ENCODE results near the gene TGFB1I1.
"Not testable (repeated sequence)": the region's sequence is repeated elsewhere in the genome, so short reads cannot be mapped to it uniquely, and the experiment has no call there.

The TGFB1I1 gene

GRCh38 chr16:31487720-31488467 is 15.9 kb downstream of the TGFB1I1 start:
- peak; percentile 71 for DNase-seq (ENCODE audit: low read depth)

GRCh38 chr16:31488468-31489297 is 16.7 kb downstream of the TGFB1I1 start:
- no peak for DNase-seq (ENCODE audit: low read depth)

- DNase-seq (ENCODE audit: low read depth): no peak
Observed at GRCh38 chr16:31489298-31489564, 17.3 kb downstream of the TGFB1I1 start.

GRCh38 chr16:31489616-31490584 is 17.9 kb downstream of the TGFB1I1 start:
- DNase-seq (ENCODE audit: low read depth): no peak

- no peak for DNase-seq (ENCODE audit: low read depth)
Observed at GRCh38 chr16:31491778-31492418, 19.9 kb downstream of the TGFB1I1 start.

- no peak for DNase-seq (ENCODE audit: low read depth)
Observed at GRCh38 chr16:31493506-31494125, 21.7 kb downstream of the TGFB1I1 start.

- DNase-seq (ENCODE audit: low read depth): no peak
Observed at GRCh38 chr16:31496670-31497069, 24.7 kb downstream of the TGFB1I1 start.

GRCh38 chr16:31498493-31498892 is 26.5 kb downstream of the TGFB1I1 start:
- no peak for DNase-seq (ENCODE audit: low read depth)

- no peak for DNase-seq (ENCODE audit: low read depth)
Observed at GRCh38 chr16:31499928-31500327, 28.0 kb downstream of the TGFB1I1 start.

- no peak for DNase-seq (ENCODE audit: low read depth)
Observed at GRCh38 chr16:31501226-31501965, 29.4 kb downstream of the TGFB1I1 start.

- DNase-seq (ENCODE audit: low read depth): no peak
Observed at GRCh38 chr16:31501966-31502348, 30.0 kb downstream of the TGFB1I1 start.

GRCh38 chr16:31502981-31503380 is 31.0 kb downstream of the TGFB1I1 start:
- no peak for DNase-seq (ENCODE audit: low read depth)

GRCh38 chr16:31503555-31503954 is 31.6 kb downstream of the TGFB1I1 start:
- not testable (repeated sequence) for DNase-seq (ENCODE audit: low read depth)

- no peak for DNase-seq (ENCODE audit: low read depth)
Observed at GRCh38 chr16:31504159-31504558, 32.2 kb downstream of the TGFB1I1 start.

GRCh38 chr16:31505483-31505882 is 33.5 kb downstream of the TGFB1I1 start:
- DNase-seq (ENCODE audit: low read depth): no peak

- no peak for DNase-seq (ENCODE audit: low read depth)
Observed at GRCh38 chr16:31507617-31507928, 35.6 kb downstream of the TGFB1I1 start.

- DNase-seq (ENCODE audit: low read depth): peak; percentile 64
Observed at GRCh38 chr16:31507929-31508705, 36.2 kb downstream of the TGFB1I1 start, which contains the start of gene RUSF1. TSS of gene RUSF1 (minus strand) at chr16:31508391. CDS start at chr16:31508373, 18 bp downstream.

- DNase-seq (ENCODE audit: low read depth): no peak
Observed at GRCh38 chr16:31508706-31509195, 36.8 kb downstream of the TGFB1I1 start.

GRCh38 chr16:31513126-31513525 is 41.2 kb downstream of the TGFB1I1 start:
- DNase-seq (ENCODE audit: low read depth): no peak

GRCh38 chr16:31513884-31514283 is 41.9 kb downstream of the TGFB1I1 start:
- DNase-seq (ENCODE audit: low read depth): no peak
